Prostate gland (tissue), 2 donors: ENCODE results near the gene NUPR1.

Source experiments
- POLR2A ChIP-seq: fragments of 450-650 bp; IDR thresholded peaks from one replicate; pipeline ENCODE4 v1.6.1; 2016; ENCODE audit warnings: antibody characterized with exemption, mild to moderate bottlenecking
- TF ChIP-seq, protein P1 (sequence below), 4 experiments: fragments of 200-600 bp in 2 of 4; fragments of 450-650 bp in 2 of 4; sonication (generic) in 2 of 4; IDR thresholded peaks; 1 replicate in 3 of 4; 2 replicates in 1 of 4; pipeline ENCODE4 v1.5.1; 2016 to 2019; ENCODE audit warnings: antibody characterized with exemption in 4 of 4, mild to moderate bottlenecking in 2 of 4, moderate library complexity in 2 of 4

DNA sequence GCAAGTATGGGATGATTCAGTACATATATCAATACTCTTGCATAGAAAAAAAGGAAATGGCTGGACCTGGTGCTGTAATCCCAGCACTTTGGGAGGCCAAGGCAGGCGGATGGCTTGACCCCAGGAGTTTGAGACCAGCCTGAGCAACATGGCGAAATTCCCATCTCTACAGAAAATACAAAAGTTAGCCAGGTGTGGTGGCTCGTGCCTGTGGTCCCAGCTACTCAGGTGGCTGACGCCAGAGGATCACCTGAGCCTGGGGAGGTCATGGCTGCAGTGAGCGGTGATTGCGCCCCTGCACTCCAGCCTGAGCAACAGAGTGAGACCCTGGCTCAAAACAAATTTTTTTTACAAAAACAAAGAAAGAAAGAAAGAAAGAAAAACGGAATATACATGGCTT lies 7.9 kb upstream of the NUPR1 start:
- TF ChIP-seq, protein P1, sequence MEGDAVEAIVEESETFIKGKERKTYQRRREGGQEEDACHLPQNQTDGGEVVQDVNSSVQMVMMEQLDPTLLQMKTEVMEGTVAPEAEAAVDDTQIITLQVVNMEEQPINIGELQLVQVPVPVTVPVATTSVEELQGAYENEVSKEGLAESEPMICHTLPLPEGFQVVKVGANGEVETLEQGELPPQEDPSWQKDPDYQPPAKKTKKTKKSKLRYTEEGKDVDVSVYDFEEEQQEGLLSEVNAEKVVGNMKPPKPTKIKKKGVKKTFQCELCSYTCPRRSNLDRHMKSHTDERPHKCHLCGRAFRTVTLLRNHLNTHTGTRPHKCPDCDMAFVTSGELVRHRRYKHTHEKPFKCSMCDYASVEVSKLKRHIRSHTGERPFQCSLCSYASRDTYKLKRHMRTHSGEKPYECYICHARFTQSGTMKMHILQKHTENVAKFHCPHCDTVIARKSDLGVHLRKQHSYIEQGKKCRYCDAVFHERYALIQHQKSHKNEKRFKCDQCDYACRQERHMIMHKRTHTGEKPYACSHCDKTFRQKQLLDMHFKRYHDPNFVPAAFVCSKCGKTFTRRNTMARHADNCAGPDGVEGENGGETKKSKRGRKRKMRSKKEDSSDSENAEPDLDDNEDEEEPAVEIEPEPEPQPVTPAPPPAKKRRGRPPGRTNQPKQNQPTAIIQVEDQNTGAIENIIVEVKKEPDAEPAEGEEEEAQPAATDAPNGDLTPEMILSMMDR (IDR thresholded peaks at IDR 0.05): no peak
- no peak for TF ChIP-seq POLR2A
